ENCODE results near the gene IL1RAPL2. TPM values are rescaled to one million over a fixed set of nuclear protein-coding genes. Genes with fewer than 3 reads are reported as not detected.
"Not testable (repeated sequence)": the region's sequence is repeated elsewhere in the genome, so short reads cannot be mapped to it uniquely, and the experiment has no call there.

IL1RAPL2 gene
- total RNA-seq, 6 experiments from 2014 or later, result 0.13 to 0.70 (median 0.29) TPM; not detected in 1

DNA sequence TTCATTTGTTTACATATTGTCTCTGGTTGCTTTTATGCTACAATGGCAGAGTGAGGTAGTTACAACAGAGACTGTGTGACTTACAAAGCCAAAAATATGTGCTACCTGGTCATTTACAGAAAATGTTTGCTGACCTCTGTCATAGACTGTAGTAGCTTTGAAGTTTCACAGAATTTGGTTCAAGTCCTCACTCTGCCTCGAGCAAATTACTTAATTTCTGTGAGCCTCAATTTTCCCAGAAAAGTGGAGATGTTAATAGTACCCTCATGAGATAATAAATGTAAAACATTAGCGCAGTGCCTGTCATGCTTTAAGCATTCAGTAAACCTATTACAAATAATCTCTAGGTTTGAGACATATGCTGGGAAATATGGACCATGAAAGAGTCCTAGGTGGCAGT lies 1237.9 kb downstream of the IL1RAPL2 start:
- WGBS (ENCODE audit: insufficient coverage, low coverage, low lambda C conversion rate, missing lambda C conversion rate), result 56% methylated on average over 2 of the region's 2 CpGs
- Histone ChIP-seq H3K4me3 (no peak overlapping the region), H3K27ac (no peak overlapping the region), H3K4me1 (no peaks in the 10 kb centered on the region), H3K36me3 (no peaks in the 10 kb centered on the region), H3K9me3 (no peaks in the 10 kb centered on the region), H3K27me3 (no peaks in the 10 kb centered on the region)
- no peak for DNase-seq
- TF ChIP-seq, protein P1, sequence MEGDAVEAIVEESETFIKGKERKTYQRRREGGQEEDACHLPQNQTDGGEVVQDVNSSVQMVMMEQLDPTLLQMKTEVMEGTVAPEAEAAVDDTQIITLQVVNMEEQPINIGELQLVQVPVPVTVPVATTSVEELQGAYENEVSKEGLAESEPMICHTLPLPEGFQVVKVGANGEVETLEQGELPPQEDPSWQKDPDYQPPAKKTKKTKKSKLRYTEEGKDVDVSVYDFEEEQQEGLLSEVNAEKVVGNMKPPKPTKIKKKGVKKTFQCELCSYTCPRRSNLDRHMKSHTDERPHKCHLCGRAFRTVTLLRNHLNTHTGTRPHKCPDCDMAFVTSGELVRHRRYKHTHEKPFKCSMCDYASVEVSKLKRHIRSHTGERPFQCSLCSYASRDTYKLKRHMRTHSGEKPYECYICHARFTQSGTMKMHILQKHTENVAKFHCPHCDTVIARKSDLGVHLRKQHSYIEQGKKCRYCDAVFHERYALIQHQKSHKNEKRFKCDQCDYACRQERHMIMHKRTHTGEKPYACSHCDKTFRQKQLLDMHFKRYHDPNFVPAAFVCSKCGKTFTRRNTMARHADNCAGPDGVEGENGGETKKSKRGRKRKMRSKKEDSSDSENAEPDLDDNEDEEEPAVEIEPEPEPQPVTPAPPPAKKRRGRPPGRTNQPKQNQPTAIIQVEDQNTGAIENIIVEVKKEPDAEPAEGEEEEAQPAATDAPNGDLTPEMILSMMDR (IDR thresholded peaks at IDR 0.05), result no peak
- TF ChIP-seq POLR2A (IDR thresholded peaks at IDR 0.05), result no peak
- intact Hi-C loops (cut with DNase I), result no loop called here
- ATAC-seq, result no peak

DNA sequence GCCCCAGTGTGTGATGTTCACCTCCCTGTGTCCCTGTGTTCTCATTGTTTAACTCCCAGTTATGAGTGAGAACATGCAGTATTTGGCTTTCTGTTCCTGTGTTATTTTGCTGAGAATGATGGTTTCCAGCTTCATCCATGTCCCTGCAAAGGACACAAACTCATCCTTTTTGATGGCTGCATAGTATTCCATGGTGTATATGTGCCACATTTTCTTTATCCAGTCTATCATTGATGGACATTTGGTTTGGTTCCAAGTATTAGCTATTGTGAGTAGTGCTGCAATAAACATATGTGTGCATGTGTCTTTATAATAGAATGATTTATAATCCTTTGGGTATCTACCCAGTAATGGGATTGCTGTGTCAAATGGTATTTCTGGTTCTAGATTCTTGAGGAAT lies 1239.7 kb downstream of the IL1RAPL2 start:
- intact Hi-C loops (cut with DNase I); H3K36me3 ChIP-seq; ATAC-seq; DNase-seq; H3K27me3 ChIP-seq; H3K4me3 ChIP-seq; H3K27ac ChIP-seq; H3K4me1 ChIP-seq; H3K9me3 ChIP-seq: not testable (repeated sequence)

DNA sequence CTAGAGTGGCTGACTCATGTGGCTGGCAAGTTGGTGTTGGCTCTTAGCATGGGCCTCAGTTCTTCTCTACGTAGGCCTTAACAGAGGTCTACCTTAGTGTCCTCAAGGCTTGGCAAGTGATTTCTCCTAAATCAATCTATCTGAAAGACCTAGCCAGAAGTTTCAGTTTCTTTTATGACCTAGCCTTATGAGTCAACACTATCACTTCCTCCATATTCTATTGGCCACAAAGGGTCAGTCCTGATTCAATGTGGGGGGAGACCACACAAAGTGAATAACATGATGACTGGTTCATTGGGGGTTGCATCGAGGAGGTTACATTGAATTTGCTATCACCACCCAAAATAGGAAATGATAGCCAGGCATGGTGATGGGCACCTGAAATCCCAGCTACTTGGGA lies 1250.5 kb downstream of the IL1RAPL2 start:
- Histone ChIP-seq H3K27ac (no peak overlapping the region), H3K4me3 (no peak overlapping the region), H3K9me3 (no peaks in the 10 kb centered on the region), H3K4me1 (no peaks in the 10 kb centered on the region), H3K27me3 (peaks cover 0 to 27% of the 10 kb centered on the region in 2 donors), H3K36me3 (no peaks in the 10 kb centered on the region)
- TF ChIP-seq POLR2A (IDR thresholded peaks at IDR 0.05), result no peak
- TF ChIP-seq, protein P1 (IDR thresholded peaks at IDR 0.05), result no peak
- 39% methylated on average over 2 of the region's 2 CpGs for WGBS (ENCODE audit: insufficient coverage, low coverage, low lambda C conversion rate, missing lambda C conversion rate)
- intact Hi-C loops (cut with DNase I), result no loop called here
- no peak for DNase-seq
- no peak for ATAC-seq

Small RNAs within 50 kb of the gene (small RNA-seq; reads per million reads assigned to genes)
- gene RNU6-207P, result 0 reads per million in 2 experiments

Measured in right lobe of liver (tissue), 6 donors.